GM18508 (cell line): Measurements from ENCODE around the gene PRR36.
"Not testable (repeated sequence)": the region's sequence is repeated elsewhere in the genome, so short reads cannot be mapped to it uniquely, and the experiment has no call there.

Experiments used
- ATAC-seq: cut with Tn5 transposase; IDR thresholded peaks from one replicate; pipeline ENCODE4 v1.9.1; 2021; ENCODE audit warnings: moderate number of reproducible peaks; ENCODE audit not compliant: insufficient read depth, unreplicated experiment

The PRR36 gene

DNA sequence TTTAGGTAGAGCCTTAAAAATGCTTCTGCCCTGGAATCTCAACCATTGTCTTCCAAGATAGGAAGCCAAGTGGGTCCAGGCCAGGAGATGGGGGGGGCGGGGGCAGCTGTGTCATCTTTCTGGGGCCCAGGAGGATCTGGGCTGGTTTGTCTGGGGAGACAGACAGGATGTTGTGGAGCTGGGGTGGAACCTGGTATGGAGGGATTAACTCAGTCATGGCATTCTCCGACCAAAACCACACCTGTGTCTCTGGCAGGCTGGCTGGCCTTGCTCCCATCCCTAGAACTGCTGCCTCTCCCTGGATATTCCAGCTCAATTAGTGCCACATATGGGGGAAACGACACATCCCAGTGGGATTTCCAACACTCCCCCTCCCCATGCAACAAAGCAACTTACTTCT is 26.7 kb upstream of the PRR36 start:
- no peak for ATAC-seq

GRCh38 chr19:7900401-7900870 is 26.2 kb upstream of the PRR36 start:
- no peak for ATAC-seq

- no peak for ATAC-seq
Observed at GRCh38 chr19:7899751-7900378, 25.7 kb upstream of the PRR36 start.

GRCh38 chr19:7898967-7899366 is 24.8 kb upstream of the PRR36 start:
- no peak for ATAC-seq

DNA sequence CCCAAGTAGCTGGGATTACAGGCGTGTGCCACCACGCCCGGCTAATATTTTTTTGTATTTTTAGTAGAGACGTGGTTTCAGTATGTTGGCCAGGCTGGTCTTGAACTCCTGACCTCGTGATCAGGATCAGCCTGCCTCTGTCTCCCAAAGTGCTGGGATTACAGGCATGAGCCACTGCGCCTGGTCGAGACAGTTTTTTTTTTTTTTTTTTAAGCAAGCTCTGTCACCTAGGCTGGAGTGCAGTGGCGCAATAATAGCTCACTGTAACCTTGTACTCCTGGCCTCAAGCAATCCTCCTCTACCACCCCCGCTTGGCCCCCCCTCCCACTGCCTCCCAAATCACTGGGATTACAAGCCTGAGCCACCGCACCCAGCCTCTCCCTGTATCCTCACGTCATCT is 23.1 kb upstream of the PRR36 start:
- ATAC-seq, result no peak

DNA sequence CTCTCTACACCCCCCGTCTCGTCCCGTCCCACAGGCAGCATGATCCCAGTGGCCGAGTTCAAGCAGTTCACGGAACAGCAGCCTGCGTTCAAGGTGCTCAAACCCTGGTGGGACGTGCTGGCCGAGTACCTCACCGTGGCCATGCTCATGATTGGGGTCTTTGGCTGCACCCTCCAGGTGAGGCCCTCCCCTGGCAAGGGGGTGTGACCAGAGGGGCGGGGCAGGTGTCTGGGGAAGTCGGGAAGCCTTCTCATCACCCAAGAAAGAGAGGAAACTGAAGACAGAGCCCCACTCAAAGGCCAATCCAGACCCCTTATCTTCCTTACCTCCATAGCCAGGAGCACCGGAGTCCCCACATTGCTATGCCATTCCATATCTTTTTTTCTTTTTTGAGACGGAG is 21.4 kb upstream of the PRR36 start:
- no peak for ATAC-seq

DNA sequence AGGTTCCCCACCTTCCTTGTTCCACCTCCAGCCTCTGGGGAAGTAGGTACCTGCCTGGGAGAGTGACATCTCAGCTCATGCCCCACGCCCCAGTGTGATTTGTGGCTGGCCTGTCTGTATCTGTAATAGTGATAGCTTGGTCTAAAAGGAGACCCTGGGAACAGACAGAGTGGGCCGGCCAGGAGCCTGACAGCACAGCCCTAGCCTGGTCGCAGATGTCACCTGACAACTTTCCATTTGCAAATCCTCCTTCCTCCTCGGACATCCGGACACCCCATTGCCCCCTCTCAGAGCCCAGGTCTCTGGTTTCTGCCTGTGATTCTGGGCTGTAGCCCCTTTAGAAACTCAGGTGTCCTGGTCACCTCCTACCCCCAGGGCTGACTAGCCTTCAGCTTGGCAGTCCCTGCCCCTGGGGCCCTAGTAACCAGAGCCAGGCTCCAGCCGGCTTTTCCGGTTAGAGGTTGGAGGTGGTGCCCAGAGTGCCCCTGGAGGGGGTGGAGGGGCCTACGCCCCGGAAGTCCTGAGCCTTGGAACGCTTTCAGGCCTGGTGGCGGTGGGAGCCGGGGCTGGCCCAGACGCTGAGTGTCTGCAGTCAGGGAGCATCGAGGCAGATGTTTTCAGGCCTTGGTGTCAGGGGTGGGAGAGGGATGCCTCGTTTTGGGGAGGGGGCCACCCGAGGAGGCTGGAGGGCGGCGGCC is 20.6 kb upstream of the PRR36 start:
- no peak for ATAC-seq

DNA sequence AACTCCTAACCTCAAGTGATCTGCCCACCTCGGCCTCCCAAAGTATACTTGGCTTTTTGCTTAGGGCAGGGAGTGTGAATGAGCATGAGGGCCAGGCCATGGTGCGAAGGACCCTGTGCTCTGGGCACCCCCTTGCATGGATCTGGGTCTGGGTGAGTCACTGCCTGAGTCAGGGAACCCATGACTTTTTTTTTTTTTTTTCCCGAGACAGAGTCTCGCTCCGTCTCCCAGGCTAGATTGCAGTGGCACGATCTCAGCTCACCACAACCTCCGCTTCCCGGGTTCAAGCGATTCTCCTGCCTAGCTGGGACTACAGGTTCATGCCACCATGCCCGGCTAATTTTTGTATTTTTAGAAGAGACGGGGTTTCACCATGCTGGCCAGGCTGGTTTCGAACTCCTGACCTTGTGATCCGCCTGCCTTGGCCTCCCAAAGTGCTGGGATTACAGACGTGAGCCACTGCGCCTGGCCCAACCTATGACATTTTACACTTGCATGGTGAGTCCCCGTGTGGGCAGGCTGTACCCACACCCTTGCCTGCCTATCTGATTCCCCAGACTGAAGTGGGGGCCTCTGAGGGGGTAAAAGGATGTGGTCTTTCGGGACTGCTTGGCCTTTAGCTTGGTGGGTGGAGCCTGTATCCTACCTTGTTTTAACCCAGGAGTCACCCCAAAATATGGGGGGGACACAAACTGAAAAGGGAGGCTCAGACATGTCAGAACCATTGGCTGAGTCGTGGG is 19.3 kb upstream of the PRR36 start:
- not testable (repeated sequence) for ATAC-seq

DNA sequence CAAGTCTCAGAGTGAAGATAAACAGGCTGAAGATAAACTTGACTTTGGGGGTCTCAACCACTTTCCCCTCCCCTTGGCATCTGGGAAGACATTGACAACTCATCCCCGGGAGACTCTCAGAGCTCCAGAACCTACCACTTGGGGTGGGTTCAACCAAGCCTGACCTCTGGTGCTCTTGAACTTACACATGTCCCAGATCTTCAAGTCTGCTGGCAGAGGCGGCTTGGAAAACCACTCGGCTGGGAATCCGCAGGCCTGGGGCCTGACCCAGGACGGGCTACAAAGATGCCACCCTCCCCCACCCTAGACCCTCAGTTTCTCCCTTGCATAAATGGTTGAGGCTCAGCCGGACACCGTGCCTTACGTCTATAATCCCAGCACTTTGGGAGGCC is 14.6 kb upstream of the PRR36 start:
- ATAC-seq, result no peak

DNA sequence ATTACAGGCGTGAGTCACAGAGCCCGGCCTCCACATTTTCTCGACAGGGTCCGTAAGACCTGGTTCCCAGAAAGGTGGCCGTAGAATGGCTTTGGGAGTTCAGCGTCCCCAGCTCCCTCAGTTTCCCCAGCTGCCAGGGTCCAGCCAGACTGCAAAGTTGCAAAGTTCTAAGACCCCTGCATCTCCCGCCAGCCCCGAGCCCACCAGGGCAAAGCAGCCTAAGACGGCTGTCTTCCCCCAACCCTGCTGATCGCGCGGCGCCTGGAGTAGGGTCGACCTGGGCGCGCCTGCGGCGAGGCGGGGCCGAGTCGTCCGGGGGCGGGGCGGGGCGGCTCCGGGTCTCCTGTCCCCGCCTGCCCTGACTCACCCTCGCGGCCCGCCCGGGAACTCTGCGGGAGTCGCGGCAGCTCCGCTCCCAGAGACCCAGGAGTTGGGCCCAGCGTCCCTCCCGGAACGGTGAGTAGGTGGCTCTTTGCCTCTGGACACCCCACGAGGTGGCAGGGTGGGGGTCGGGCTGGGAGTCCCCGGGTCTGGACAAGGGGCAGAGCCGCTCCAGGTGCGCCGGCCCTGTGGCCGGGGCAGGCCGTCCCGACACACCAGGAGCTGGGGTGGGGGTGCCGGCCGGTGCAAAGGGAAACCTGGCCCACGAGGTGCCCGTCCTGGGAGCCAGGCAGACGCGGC is 14.1 kb upstream of the PRR36 start, which contains the start of gene LRRC8E:
Gene LRRC8E (plus strand): TSS at position 366 of the 681 bp plus-strand sequence. CDS start 7,094 bp downstream, outside the sequence.
- no peak for ATAC-seq

- ATAC-seq, result no peak
Observed at GRCh38 chr19:7887408-7888144, 13.4 kb upstream of the PRR36 start.

DNA sequence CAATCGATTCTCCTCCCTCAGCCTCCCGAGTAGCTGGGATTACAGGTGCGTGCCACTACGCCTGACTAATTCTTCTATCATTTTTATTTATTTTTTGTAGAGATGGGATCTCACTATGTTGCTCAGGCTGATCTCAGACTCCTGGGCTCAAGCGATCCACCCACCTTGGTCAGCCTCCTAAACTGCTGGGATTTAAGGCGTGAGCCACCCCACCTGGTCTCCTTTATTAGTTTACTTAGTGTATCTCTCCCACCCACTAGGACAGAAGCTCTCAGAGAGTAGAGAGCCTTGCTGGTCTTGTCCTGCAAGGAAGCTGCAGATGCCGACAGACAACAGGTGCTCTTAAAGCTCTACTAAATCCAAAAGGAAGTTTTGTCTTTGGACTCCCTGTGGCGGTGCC is 11.6 kb upstream of the PRR36 start:
- ATAC-seq, result no peak

DNA sequence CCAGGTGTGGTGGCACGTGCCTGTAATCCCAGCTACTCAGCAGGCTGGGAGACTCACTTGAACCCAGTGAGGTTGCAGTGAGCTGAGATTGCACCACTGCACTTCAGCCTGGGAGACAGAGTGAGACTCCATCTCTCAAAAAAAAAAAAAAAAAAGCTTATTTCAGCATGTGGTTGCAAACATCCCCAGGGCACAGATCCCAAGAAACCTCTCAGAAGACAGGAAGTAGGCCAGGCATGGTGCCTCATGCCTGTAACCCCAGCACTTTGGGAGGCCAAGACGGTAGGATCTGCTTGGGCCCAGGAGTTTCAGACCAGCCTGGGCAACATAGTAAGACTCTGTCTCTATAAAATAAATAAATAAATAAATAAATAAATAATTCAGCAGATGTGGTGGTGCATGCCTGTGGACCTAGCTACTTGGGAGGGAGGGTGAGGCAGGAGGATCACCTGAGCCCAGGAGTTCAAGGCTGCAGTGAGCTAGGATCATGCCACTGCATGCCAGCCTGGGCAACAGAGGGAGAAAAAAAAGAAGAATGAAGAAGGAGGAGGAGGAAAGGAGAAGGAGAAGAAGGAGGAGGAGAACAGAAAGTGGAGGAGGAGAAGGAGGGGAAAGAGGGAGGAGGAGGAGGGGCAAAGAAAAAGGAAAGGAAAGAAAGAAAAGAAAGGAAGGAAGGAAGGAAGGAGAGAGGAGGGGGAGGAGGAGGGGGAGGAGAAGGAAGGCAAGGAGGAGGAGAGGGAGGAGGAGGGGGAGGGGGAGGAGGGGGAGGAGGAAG is 9.8 kb upstream of the PRR36 start:
- ATAC-seq, result no peak

- no peak for ATAC-seq
Observed at GRCh38 chr19:7883105-7883504, 8.9 kb upstream of the PRR36 start.

DNA sequence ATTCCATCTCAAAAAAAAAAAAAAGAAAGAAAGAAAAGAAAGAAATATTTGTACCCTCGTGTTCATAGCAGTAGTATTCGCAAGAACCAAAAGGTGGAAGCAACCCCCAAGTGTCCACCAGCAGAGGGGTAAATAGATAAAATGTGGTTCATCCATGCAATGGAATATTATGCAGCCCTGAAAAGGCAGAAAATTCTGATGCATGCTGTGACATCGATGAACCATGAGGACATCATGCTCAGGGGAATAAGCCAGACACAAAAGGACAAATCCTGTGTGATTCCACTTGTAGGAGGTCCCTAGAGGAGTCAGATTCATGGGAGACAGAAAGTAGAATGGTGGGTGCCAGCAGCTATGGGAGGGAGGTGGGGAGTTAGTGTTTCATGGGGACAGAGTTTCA is 7.7 kb upstream of the PRR36 start:
- ATAC-seq, result no peak

GRCh38 chr19:7879836-7880235 is 5.6 kb upstream of the PRR36 start:
- ATAC-seq, result no peak

DNA sequence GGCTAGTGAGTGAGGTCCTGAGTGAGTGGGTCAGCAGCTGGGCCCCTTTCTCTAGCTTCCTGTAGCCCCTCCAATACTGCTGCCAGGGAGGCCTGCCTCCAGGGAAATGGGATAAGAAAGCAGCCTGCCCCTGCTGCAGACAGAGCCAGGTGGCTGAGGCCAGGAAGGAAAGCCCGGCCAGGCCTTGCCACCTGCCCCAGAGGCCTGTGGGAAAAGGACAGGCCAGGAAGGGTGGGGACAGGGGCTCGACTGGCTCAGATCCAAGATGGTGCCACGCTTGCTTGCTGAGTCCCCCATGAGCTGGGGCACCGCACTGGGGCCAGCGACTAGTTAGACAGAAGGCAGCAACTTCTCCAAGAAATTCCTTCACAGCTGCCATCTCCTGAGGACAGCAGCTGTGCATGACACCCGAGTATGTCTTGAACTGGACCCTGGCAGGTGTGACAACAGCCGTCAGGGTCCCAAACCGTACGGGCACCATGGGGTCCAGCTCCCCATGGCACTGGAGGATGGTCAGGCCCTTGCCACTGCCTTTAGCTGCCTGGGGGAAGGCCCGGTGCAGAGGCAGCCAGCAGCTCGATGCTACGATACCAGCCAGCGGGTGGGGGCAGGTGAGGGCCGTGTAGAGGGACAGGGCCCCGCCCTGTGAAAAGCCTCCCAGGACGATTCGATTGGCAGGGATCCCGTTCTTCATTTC is 5.1 kb upstream of the PRR36 start:
- ATAC-seq, result no peak

- ATAC-seq, result no peak
Observed at GRCh38 chr19:7877249-7877836, 3.2 kb upstream of the PRR36 start.
